Natural killer cell treated with Interleukin-12 subunit alpha and Interleukin-12 subunit beta and Interleukin-15 and Interleukin-18, amount 100 ng/mL, for 72 hours (primary cell): ENCODE data around the gene FBL. TPM values are rescaled to one million over a fixed set of nuclear protein-coding genes. Genes with fewer than 3 reads are reported as not detected.

Source experiments
- ATAC-seq, 2 donors: fragments of 150-1000 bp; cut with Tn5 transposase in 1 of 2; sonication (Bioruptor Pico), chemical (Tn5 transposase) in 1 of 2; 2 replicates each; pipeline ENCODE4 v1.10.0; 2021
- DNase-seq: peaks from one replicate; pipeline ENCODE4 v3.0.0; 2022; ENCODE audit warnings: low spot score
- H3K27ac Mint-ChIP-seq, 2 donors: 1 replicate in 1 of 2; 2 replicates in 1 of 2; pipeline ENCODE4 v1.8.0; 2022; ENCODE audit warnings: mixed read lengths in 2 of 2, mild to moderate bottlenecking in 1 of 2, moderate library complexity in 1 of 2
- H3K27me3 Mint-ChIP-seq, 2 donors: 1 replicate in 1 of 2; 2 replicates in 1 of 2; pipeline ENCODE4 v1.8.0; 2022; ENCODE audit warnings: mixed read lengths in 2 of 2
- H3K36me3 Mint-ChIP-seq: one replicate; pipeline ENCODE4 v1.8.0; 2022; ENCODE audit warnings: mixed read lengths
- H3K4me1 Mint-ChIP-seq, 2 donors: 1 replicate in 1 of 2; 2 replicates in 1 of 2; pipeline ENCODE4 v1.8.0; 2022; ENCODE audit warnings: low read depth in 2 of 2, mixed read lengths in 2 of 2, mild to moderate bottlenecking in 1 of 2
- H3K4me3 Mint-ChIP-seq: one replicate; pipeline ENCODE4 v1.8.0; 2022; ENCODE audit warnings: mixed read lengths
- H3K9me3 Mint-ChIP-seq: 2 replicates; pipeline ENCODE4 v1.8.0; 2022; ENCODE audit warnings: mixed read lengths
- total RNA-seq, 2 donors: library from RNA; stranded (reverse); gene quantifications; one replicate each; pipeline ENCODE4 v1.2.3, GENCODE V29; 2022

Gene FBL
- total RNA-seq, 2 donors from 2014 or later, result 304 to 505 TPM

- Mint-ChIP-seq H3K4me1 (peaks cover 43 to 44% of the 10 kb centered on the region in 2 donors), H3K27me3 (no peaks in the 10 kb centered on the region), H3K4me3 (peak overlapping the region; percentile 61), H3K36me3 (peaks cover 7% of the 10 kb centered on the region), H3K9me3 (no peaks in the 10 kb centered on the region), H3K27ac (peak overlapping the region; percentile 46 to 79)
- DNase-seq, result no peak
- ATAC-seq, result no peak
These were observed 3.3 kb downstream of the FBL start for GRCh38 chr19:39842693-39843435.

DNA sequence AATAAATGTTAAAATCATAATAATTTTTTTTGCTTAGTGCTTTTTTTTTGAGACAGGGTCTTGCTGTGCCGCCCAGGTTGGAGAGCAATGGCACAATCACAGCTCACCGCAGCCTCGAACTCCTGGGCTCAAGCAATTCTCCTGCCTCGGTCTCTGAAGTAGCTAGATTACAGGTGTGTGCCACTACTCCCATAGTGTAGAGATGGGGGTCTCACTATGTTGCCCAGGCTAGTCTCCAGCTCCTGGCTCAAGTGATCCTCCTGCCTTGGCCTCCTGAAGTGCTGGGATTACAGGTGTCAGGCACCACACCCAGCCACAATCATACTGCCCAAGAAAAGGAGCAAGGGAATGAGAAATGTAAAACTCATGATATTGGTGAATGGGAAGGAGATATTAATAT lies 5.1 kb downstream of the FBL start:
- Mint-ChIP-seq H3K4me1 (peaks cover 33 to 34% of the 10 kb centered on the region in 2 donors), H3K9me3 (no peaks in the 10 kb centered on the region), H3K36me3 (peaks cover 16% of the 10 kb centered on the region), H3K27me3 (no peaks in the 10 kb centered on the region), H3K27ac (peak overlapping the region in 1 of 2 donors; percentile 79), H3K4me3 (no peak overlapping the region)
- DNase-seq, result no peak
- ATAC-seq, result no peak

GRCh38 chr19:39840492-39840891 lies 5.7 kb downstream of the FBL start:
- no peak for ATAC-seq
- Mint-ChIP-seq H3K27me3 (no peaks in the 10 kb centered on the region), H3K36me3 (peaks cover 16% of the 10 kb centered on the region), H3K4me1 (peaks cover 31 to 33% of the 10 kb centered on the region in 2 donors), H3K4me3 (no peak overlapping the region), H3K27ac (no peak overlapping the region), H3K9me3 (no peaks in the 10 kb centered on the region)
- DNase-seq, result no peak

GRCh38 chr19:39839678-39840327 lies 6.4 kb downstream of the FBL start:
- Mint-ChIP-seq H3K9me3 (no peaks in the 10 kb centered on the region), H3K4me3 (no peak overlapping the region), H3K27me3 (no peaks in the 10 kb centered on the region), H3K36me3 (peaks cover 16% of the 10 kb centered on the region), H3K4me1 (peaks cover 24 to 27% of the 10 kb centered on the region in 2 donors), H3K27ac (no peak overlapping the region)
- no peak for DNase-seq
- ATAC-seq, result no peak

GRCh38 chr19:39838569-39838968 lies 7.6 kb downstream of the FBL start:
- ATAC-seq (no peak), DNase-seq (no peak)
- no peak overlapping the region for H3K4me3 Mint-ChIP-seq
- H3K4me1 Mint-ChIP-seq, result peaks cover 23% of the 10 kb centered on the region in 2 donors
- H3K9me3 Mint-ChIP-seq, result no peaks in the 10 kb centered on the region
- H3K27ac Mint-ChIP-seq, result no peak overlapping the region
- peaks cover 23% of the 10 kb centered on the region for H3K36me3 Mint-ChIP-seq
- H3K27me3 Mint-ChIP-seq, result no peaks in the 10 kb centered on the region

- peaks cover 23% of the 10 kb centered on the region for H3K36me3 Mint-ChIP-seq
- H3K27ac Mint-ChIP-seq, result no peak overlapping the region
- ATAC-seq (no peak), DNase-seq (no peak)
- H3K9me3 Mint-ChIP-seq, result no peaks in the 10 kb centered on the region
- H3K27me3 Mint-ChIP-seq, result no peaks in the 10 kb centered on the region
- peaks cover 21 to 22% of the 10 kb centered on the region in 2 donors for H3K4me1 Mint-ChIP-seq
- H3K4me3 Mint-ChIP-seq, result no peak overlapping the region
These were observed 8.2 kb downstream of the FBL start for GRCh38 chr19:39837978-39838377.

DNA sequence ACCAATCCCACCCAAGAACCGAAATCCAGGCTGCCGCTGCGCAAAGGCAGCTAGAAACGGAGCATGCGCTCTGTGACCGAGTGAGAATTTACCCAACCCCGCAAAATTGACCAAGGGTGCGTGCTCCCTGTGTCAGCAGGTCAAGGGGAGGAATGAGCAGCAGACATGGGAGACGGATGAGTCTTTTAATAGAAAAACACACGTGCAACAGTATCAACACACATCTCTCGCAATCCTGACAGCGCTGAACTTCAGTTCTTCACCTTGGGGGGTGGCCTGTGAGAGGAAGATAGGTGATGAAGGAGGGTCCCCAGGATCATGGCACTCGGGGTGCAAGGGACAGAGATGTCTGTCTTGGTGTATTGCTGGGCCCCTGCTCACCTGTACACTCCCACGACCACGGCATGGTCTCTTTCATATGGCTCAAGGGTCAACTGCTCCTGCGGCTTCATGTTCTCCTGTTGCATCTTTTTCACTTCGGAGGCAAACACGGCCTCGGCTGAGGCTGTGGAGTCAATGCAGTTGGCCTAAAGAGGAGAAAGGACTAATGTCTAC lies 11.8 kb downstream of the FBL start:
- Mint-ChIP-seq H3K9me3 (no peaks in the 10 kb centered on the region), H3K36me3 (peaks cover 22% of the 10 kb centered on the region)

GRCh38 chr19:39833464-39834286 lies 12.5 kb downstream of the FBL start, which contains the start of gene DYRK1B:
DYRK1B (minus strand) TSS chr19:39834162; CDS start chr19:39831867, 2,295 bp downstream.
- Mint-ChIP-seq H3K4me1 (peaks cover 35 to 38% of the 10 kb centered on the region in 2 donors), H3K36me3 (peaks cover 19% of the 10 kb centered on the region), H3K4me3 (peak within 1 kb of the TSS; percentile 78), H3K27ac (peak within 1 kb of the TSS; percentile 78 to 87), H3K9me3 (no peaks in the 10 kb centered on the region), H3K27me3 (no peaks in the 10 kb centered on the region)
- DNase-seq (peak; percentile 95), ATAC-seq (peak; percentile 94 to 96)

More for the DNA sequence above, 11.8 kb downstream of the FBL start:
- H3K4me3 Mint-ChIP-seq, result peak overlapping the region; percentile 75
- peaks cover 32 to 35% of the 10 kb centered on the region in 2 donors for H3K4me1 Mint-ChIP-seq
- H3K27me3 Mint-ChIP-seq, result no peaks in the 10 kb centered on the region
- DNase-seq (no peak), ATAC-seq (no peak)
- H3K27ac Mint-ChIP-seq, result peak overlapping the region; percentile 78 to 87

DNA sequence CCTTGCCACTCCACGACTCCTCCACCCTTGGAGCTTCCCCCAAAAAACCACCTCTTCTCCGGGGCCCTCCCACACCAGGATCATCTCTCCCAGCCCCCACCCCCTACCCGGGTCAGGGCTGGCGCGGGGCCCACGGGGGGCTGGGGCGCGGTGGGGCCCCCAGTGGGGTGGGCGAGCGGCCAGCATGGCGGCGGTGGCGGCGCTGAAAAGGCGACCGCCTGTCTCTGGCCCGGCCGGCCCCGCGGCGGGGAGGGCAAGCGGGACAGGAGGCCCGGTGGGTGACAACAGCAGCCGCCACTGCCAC lies 13.1 kb downstream of the FBL start:
- Mint-ChIP-seq H3K4me3 (peak overlapping the region; percentile 78), H3K4me1 (peaks cover 41 to 44% of the 10 kb centered on the region in 2 donors), H3K9me3 (no peaks in the 10 kb centered on the region), H3K27me3 (no peaks in the 10 kb centered on the region), H3K36me3 (peaks cover 18% of the 10 kb centered on the region), H3K27ac (peak overlapping the region; percentile 77 to 78)
- ATAC-seq (no peak), DNase-seq (no peak)

DNA sequence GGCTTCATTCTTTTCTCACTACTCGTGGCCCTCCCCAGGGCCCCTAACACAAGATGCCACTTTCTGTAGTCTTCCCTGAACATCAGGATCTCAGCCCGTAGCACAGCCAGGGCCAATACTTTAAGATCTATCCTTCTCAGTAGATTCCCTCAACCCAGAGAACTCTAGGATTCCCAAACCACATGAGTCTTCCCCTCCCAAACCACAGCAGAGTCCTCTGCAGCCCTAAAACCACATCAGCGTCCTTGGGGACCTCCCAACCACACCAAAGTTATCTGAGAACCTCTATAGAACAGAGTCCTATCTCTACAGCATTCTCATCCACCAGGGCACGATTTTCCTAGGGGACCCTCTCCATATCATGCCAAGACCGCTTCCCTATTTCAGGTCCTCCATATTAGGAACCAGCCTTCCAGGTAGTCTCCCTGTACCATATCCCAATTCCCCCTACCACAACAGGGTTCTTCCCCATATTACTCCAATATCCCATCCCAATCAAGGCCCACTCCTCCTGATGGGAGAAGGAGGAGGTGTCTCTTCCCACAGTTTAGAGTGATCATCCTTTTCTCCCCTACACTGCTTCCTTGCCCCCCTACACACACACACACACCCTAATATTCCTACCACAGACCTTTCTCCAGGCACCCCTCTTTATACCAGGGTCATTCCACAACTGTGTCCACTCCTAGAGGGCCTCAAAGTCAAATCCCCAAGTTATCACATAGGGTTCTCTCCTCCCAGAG lies 13.7 kb downstream of the FBL start:
- H3K9me3 Mint-ChIP-seq, result no peaks in the 10 kb centered on the region
- ATAC-seq (no peak), DNase-seq (no peak)
- peak overlapping the region; percentile 77 to 78 for H3K27ac Mint-ChIP-seq
- peaks cover 41 to 48% of the 10 kb centered on the region in 2 donors for H3K4me1 Mint-ChIP-seq
- H3K4me3 Mint-ChIP-seq, result peak overlapping the region; percentile 78
- H3K27me3 Mint-ChIP-seq, result no peaks in the 10 kb centered on the region
- H3K36me3 Mint-ChIP-seq, result peaks cover 12% of the 10 kb centered on the region

GRCh38 chr19:39831679-39832078 lies 14.5 kb downstream of the FBL start:
- Mint-ChIP-seq H3K27me3 (no peaks in the 10 kb centered on the region), H3K9me3 (no peaks in the 10 kb centered on the region), H3K4me3 (peak overlapping the region; percentile 78), H3K27ac (peak overlapping the region; percentile 77 to 78), H3K36me3 (peaks cover 8% of the 10 kb centered on the region), H3K4me1 (peaks cover 41 to 48% of the 10 kb centered on the region in 2 donors)
- ATAC-seq (no peak), DNase-seq (no peak)

GRCh38 chr19:39830847-39831246 lies 15.3 kb downstream of the FBL start:
- DNase-seq (no peak), ATAC-seq (no peak)
- Mint-ChIP-seq H3K4me1 (peaks cover 41 to 48% of the 10 kb centered on the region in 2 donors), H3K4me3 (no peak overlapping the region), H3K9me3 (no peaks in the 10 kb centered on the region), H3K27me3 (no peaks in the 10 kb centered on the region), H3K27ac (peak overlapping the region; percentile 36 to 78), H3K36me3 (peaks cover 6% of the 10 kb centered on the region)

DNA sequence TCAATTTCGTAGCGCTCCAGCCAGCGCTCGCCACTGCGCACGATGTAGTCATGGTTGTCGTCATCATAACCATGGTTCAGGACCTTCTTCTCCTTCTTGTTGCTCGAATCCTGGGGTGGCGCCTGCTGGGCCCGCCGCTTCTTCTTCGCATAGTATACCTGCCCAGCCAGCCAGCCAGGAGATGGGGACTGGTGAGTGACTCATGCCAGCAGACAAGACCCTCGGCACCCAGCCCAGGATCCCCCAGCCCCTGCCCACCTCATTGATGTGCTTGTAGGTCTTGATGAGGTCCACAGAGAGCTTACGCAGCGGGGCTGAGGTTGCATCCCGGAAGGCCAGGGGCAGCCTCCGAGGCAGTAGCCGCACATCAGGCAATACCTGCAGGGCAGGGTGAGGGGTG lies 15.8 kb downstream of the FBL start:
- Mint-ChIP-seq H3K4me3 (no peak overlapping the region), H3K27me3 (no peaks in the 10 kb centered on the region), H3K4me1 (peaks cover 41 to 48% of the 10 kb centered on the region in 2 donors), H3K27ac (peak overlapping the region; percentile 78 to 86), H3K9me3 (no peaks in the 10 kb centered on the region), H3K36me3 (peaks cover 6% of the 10 kb centered on the region)
- no peak for ATAC-seq
- DNase-seq, result no peak
